HG03442 (cell line): ENCODE results near the gene AK1.
"Not testable (repeated sequence)": the region's sequence is repeated elsewhere in the genome, so short reads cannot be mapped to it uniquely, and the experiment has no call there.

Experiments used
- ATAC-seq: cut with Tn5 transposase; IDR thresholded peaks from one replicate; pipeline ENCODE4 v1.9.1; 2021; ENCODE audit warnings: mild to moderate bottlenecking, moderate library complexity; ENCODE audit not compliant: unreplicated experiment

Gene AK1

DNA sequence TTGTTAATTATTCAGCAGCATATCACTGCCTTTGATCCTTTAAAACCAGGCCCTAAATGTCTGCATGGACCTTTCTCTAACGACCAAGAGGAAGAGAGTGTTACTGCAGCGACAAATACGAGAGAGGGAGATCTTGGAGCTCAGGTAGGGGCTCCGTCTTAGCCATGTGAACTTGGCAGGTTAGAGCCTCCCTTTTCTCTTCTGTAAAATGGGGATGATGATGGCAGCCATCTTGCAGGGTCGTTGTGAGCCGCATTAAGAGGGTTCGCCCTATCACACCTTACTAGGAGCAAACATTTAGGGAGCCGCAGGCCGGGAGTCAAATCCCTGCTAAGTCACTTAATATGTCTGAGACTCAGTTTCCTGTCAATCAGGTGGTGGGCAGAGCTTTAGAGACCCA is 24.6 kb downstream of the AK1 start:
- ATAC-seq = no peak

DNA sequence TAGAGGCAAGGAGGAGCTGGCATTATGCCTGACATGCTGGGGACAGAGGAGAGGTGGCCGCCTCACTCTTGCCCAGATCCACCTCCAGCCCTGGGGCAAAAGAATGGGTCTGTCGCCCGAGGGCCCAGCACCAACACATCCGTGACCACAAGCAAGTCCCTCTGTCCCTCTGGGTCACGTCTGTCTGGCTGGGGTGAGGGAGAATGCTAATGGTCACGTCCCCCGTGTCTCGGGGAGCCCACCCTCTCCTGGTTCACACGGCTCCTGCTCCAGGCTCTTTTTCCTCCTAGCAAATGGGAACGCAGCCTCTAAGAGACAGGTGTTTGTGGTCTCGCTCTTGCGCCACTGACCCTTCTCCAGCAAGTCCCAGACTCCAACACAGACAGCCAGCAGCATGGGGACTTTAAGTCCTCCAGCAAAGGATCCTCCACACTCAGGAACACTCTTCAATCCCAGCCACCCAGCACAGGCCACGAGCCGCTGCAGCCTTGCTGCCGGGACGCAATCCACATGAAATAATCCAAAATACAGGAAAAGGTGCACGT is 27.1 kb downstream of the AK1 start:
- ATAC-seq = no peak

DNA sequence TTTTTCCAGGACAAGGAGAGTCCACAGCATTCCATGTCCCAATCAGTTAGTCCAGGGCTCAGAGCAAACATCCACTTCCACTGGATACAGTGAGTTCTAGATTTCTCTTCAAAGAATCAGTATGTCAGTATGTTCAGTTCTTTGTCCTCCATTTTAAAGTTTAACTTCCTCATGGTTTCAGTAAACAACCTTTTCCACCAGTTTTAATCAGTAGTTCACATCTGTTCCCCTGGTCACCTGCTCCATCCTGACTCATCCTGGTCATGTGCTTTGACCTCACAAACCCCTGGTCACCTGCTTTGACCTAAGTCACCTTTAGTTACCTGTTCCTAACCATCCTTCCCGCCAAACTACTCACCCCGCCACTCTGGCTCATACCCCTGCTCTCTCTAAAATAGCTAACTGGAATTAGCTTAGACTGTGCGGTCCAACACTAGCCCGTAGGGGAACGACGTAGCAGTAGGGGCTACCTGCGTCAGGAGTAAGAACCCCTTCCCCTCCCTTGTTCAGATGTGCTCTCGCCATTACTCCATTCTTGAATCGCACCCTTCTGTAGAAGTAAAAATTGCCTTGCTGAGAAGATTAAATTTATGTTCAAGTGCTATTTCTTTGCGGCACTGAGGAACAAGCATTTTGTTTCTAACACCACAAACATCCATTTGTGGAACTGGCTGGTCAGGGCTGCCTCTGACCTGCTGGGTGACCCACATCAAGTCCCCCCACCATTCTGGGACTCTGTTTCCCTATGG is 28.5 kb downstream of the AK1 start:
- no peak for ATAC-seq

DNA sequence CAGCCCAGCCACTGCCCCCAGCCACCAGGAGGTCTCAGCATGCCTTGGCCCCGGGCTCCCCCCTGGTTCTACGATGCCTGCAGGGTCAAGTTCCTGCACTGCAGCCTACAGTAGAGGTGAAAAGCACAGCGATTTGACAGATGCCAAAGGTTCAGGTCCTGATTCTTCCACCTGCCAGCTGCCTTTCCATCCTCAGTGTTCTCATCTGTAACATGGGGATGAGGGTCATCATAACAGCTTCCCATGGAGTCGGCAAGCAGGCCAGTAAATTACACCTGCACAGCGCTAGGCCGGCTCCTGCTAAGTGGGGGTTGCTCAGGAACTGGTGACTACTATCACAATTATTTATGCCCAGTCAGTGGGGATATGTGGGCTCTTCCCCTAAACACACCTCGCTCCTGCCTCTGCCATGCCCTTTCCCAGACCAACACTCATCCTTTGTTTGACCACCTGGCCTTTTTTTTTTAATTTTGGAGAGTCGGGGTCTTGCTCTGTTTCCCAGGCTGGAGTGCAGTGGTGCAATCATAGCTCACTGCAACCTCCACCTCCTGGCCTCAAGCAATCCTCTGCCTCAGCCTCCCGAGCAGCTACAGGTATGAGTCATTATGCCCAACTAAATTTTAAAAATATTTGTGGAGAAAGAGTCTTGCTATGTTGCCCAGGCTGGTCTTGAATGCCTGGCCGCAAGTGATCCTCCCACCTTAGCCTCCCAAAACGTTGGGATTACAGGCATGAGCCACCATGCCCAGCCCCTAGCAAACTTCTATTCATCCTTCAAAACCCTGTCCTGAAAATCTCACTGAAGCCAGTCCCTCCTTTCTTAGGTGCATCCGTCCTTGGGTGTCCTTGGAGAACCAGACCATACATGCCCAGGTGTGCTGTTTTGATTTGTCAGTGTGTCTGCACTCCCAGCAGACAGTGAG is 29.4 kb downstream of the AK1 start:
- no peak for ATAC-seq

DNA sequence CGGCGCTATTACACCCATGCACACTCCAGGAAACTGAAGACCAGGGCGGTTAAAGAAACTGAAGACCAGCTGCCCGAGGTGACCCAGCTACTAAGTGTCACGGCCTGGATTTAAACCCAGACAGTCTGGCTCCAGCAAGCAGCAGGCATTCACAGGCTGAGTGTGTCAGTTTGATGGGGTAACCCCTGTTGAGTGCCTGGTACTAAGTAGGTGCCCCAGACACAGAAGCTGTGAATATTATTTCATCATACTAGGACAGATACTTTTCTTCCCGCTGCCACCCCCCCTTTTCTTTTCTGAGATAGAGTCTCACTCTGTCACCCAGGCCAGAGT is 30.3 kb downstream of the AK1 start:
- no peak for ATAC-seq

DNA sequence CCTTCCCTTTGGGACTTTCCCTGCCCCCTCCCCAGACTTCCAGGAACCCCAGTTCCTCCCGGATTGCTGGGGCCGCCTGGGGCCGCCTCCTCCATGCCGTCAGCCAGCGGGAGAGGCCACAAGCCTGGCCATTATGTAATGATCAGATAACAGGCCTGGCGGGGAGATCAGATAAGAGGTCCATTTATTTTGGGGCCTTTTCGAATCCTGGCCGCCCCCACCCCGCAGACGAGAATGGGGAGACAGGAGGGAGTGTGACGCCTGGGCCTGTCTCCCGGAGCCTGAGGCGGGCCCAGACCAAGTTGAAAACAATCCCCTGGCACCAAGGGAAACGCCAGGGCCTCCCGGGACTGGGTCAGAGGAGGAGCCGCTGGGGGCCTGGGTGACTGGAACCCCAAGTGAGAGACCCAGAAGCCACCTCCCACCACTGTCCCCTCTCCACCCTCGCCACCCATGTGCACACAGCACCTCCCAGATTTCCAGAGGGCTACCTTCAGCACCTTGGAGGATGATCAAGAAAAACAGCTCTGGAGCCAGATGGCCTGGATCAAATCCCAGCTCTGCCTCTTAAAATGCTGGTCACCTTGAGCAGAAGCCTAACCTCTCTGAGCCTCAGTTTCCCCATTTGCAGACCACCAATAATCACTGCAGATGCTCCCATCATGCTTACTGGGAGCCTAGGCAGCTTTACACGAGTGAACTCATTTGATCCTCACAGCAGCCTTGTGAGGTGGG is 30.9 kb downstream of the AK1 start:
- ATAC-seq = no peak

DNA sequence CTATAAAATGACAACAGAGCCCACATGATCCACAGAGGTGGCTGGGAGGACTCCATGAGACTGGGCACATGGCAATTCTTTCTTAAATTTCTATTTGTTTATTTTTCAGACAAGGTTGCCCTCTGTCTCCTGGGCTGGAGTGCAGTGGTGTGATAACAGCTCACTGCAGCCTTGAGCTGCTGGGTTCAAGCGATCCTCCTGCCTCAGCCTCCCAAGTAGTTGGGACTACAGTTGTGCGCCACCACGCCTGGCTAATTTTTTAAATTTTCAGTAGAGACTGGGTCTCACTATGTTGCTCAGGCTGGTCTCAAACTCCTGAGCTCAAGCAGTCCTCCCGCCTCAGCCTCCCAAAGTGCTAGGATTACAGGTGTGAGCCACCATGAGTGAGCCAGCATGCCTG is 31.9 kb downstream of the AK1 start:
- not testable (repeated sequence) for ATAC-seq

DNA sequence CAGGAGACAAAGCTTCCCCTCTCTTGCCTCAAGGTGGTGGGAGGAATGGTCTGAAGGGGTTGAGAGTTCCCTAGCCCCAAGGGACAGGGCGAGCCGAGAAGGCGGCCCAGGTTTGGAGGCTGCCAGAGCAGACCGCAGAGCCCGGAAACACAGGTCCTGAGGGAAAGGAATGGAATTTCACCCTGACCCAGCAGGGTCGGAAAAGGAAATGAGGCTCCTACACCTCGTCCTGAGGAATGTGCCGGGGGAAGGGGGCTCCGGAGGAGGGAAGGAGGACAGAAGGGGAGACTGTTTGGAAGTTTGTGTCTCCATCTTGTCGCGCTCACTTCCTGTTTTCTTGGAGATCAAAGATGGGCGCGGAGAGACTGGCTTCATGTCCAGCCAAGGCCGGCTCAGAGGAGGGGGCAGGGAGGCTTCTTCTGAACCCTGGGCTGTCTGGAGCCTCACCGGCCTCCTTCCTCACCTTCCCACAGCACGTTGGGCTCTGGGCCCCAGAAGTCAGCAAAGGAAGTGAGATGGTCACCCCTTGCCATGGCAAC is 32.6 kb downstream of the AK1 start:
- ATAC-seq = no peak

DNA sequence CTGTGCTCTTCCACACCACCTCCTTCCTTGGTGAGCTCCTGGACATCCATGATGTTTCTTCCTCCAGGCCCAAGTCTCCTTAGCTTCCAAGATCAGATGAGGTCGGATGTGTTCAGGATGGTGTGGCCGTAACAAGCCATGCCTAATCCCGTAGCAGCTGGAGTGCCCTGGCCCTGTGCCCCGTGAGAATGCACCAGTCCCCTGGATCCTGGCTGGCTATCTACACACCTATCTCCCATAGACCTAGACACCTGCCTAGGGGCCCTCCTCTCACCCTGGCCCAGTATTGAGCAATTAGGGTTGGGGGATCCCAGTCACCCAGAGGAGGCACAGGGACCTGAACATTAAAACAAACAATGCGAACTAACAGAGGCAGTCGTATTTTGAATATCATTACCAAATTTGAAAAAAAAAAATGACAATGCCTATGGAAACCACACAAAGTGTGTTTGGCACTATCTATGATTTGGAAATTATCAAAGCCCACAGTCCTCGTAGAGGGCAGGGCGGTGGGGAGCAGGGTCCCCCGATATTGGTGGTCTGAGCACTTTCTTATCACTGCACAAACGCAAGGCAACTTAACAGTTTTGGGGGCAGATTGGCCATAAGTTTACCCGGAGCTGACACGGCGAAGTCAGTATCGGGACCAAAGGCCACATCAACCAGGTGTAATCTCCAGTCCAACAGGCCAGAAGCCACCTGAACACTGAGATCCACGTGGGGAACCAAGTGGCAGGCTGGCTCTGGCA is 36.2 kb downstream of the AK1 start:
- ATAC-seq = no peak

DNA sequence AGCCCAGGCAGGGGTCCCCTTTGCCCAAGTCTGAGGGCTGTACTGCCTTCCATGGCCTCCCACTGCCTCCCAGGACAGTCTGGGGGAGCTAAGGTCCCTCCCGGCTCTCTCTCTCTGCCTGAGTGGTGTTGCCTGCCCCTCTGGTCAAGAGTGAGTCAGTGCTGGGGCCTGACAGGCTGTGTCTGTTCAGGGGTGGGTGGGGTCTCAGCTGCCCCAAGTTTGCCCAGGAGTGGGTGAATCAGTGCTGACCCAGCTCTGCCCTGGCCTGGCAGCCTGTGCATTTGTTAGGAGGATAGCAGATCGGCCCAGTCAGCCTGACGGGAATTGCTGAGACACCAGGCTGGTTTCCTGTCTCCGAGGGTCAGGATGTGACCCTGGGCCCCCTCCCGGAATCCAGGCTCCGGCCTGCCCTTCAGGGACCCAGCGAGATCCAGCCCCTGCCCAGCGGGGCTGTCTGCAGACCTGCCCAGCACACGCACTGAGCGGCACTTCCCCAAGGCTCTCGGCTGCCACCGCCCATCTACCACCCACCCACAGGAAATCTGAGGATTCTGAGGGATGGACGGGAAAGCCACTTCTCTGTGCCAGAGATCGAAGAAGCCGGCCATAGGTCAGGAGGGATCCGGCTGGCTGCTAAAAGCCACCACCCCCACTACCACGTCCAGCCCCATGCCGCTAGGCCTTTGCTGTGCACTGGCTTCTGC is 38.9 kb downstream of the AK1 start:
- ATAC-seq = no peak

DNA sequence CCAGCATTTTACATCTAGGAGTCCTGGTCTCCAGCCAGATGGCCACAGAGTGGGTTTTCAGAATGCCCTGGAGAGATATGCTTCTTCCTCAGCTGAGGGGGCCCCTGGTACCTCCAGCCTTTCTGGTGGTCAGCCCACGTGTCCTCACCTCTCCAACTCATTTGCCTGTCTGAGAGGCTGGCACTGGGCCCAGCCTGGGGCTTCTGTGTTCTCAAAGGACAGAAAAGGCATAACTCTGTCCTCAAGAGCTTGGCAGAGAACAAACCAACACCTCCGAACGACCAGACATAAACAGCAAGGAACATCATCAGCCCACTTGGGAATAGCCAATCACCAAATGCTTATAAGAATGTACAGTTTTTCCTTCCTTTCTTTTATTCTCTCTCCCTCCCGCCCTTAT is 40.1 kb downstream of the AK1 start:
- ATAC-seq = no peak

DNA sequence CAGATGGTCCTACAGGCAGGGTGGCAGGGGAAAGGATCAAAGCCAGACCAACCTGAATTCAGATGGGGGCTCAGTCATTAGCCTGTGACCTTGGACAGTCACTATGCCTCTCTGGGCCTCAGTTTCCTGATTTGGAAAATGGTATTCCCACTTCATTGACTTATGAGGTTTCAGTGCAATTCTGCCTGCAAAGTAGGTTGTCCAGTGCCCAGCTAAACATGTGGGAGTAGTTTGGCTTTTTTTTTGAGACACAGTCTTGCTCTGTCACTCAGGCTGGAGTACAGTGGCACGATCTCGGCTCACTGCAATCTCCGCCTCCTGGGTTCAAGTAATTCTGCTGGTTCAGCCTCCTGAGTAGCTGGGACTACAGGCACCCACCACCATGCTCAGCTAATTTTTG is 40.9 kb downstream of the AK1 start:
- not testable (repeated sequence) for ATAC-seq

DNA sequence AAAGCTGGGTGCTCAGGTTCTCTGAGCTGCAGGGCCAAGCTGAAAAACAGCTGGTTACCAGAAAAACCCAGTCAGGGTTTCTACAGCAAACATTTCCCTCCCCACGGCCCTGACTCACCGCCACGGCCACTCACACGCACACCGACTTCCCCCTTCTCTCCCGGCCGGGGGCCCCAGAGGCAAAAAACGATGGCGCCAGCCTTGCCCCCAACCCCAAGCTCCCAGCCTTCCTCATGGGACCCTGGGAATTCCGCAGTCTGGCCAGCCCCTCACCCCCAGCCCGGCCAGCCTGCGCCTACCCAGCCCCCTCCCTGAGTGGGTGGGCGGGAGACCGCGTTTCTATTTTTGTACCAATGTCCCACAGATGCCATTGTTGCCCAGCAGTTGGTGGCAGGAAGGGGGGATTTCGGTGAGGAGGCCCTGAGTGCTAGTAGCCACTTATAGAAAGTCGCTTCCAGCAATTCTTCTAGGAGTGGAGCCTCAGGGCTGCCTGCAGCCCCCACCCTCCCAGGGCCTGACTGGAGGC is 41.4 kb downstream of the AK1 start:
- ATAC-seq = no peak

DNA sequence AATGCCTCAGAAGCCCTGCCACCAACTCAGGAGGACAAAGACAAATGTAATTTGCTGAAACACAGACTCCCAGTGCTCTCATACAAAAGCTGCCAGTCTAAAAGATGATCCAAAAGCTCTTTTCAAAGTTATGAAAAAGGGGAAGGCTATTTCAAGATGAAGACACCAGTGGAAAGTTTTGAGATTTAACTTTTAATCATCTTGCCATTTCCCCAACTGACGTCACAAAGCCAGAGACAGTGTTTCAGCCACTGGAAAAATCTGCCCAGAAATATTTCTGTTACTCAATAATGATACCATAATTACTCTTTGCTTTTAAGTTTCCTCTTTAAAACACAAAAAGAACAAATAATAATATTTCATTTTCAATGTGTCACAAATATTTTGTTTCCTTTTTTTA is 43.9 kb downstream of the AK1 start:
- no peak for ATAC-seq

DNA sequence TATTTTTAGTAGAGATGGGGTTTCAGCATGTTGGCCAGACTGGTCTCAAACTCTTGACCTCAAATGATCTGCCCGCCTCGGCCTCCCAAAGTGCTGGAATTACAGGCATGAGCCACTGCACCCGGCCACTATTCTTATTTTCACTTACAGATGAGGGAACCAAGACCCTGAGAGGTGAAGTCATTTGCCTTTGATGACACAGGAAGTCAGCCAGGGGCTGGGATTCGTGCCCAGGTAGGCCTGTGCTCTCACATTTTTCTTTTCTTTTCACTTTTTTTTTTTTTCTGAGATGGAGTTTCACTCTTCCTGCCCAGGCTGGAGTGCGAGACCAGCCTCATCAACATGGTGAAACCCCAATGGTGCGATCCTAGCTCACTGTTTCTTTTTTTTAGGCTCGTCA is 45.2 kb downstream of the AK1 start:
- ATAC-seq = no peak

DNA sequence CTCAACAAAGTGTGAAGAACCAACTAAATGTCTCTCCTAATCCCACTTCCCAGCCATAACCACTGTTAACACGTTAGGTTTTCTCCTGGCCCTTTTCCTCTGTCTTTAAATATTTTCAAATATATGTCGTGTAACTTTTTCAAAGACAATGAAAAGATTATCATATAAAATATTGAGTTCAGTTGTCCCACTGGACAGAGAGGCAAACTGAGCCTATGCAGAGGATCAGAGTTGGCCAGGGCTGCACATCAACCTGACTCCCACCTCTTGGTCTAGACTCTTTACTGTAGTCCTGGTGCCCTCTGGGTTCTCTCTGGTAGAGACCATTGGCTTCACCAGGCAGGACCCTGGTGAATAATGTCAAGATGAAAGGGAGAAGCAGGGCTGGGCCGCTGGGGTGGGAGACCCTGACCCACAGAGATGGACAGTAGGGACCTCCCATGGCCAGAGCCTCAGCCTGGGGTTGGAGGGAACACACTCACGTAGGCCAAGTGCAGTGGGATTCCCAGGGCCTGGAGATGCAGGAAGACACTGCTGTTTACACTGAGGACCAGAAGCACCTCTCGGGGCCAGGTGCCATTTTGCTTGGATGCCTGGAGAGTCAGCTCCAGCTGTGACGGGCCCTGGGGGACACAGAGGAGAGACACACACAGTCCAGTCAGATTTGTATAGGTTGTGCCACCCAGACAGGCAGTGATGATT is 48.1 kb downstream of the AK1 start:
- no peak for ATAC-seq

DNA sequence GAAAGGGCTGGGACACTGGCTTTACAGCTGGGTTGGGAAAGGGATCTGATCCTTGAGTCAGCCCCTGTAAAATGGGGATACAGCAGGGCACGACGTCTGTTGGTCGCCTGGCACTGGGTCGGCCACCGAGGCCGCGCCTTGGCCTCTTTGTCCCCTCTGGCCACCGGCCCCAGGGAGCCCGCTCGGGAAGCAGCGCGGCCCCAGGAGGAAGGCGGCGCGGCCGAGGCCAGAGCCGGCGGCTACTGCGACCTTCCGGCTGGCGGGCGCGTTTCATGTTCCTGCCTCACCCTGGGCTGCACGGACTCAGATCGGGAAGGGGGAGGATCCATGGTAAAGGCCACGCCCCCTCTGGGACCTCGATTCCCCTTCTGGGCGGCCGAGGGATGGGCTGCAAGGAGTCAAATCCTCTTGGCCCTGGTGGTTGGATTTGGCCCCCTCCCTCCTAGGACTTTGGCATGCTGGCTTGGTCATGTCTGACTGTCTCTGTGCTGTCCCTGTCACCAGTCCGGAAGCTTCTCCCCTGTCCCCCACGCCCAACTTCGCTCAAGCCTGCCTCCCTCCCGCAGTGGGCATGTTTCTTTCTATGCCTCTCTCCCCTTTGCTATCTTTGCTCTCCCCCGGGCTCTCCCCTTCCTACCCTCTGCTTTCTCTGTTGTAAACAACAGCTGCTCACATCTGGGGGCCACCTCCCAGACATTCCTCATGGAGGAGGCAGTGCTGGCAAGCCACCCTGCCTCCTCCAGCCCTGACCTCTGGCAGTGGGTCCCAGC is 49.0 kb downstream of the AK1 start:
- no peak for ATAC-seq

DNA sequence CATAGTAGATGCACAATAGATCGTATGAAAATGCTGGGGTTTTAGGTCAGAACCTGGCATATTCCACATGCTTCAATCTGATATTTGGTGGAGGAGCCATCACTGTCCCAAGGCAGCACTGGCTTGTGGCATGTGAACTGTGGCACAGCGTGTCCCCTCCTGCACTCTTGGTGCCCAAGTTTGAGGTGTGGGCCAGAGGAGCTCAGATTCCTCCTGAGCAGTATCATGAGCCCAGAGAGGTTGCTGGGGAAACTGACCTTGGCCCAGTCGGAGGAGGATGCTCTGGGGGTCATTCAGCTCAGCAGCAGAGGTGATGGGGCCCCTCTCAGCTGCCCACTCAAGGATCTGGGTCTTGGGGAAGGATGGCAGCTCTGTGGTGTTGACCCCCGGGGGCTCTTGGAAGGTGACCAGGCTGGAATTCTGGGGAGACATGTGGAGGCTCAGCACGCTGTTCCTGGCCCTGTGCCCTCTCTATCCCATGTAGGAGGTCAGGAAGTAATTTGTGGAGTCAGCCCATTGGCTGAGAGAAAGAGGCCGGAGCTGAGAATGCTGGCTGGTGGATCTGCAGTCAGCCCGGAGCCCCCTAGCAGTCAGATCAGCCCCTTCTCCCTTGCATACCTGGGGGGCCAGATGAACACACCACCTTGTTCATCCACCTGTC is 51.1 kb downstream of the AK1 start:
- ATAC-seq = no peak
